Osteocyte (in vitro differentiated cells): ENCODE results near the gene ACTN4. TPM values are rescaled to one million over a fixed set of nuclear protein-coding genes. Genes with fewer than 3 reads are reported as not detected.

Source experiments
- DNase-seq: peaks from one replicate; pipeline ENCODE4 v3.0.0; 2021; ENCODE audit warnings: mixed read lengths; ENCODE audit not compliant: unreplicated experiment; ENCODE audit errors: extremely low spot score
- H3K27ac Mint-ChIP-seq: one replicate; pipeline ENCODE4 v1.8.0; 2021; ENCODE audit warnings: mild to moderate bottlenecking, mixed read lengths; ENCODE audit not compliant: unreplicated experiment
- H3K27me3 Mint-ChIP-seq: one replicate; pipeline ENCODE4 v1.8.0; 2021; ENCODE audit warnings: mixed read lengths; ENCODE audit not compliant: unreplicated experiment
- H3K36me3 Mint-ChIP-seq: one replicate; pipeline ENCODE4 v1.8.0; 2021; ENCODE audit warnings: mixed read lengths; ENCODE audit not compliant: unreplicated experiment
- H3K4me1 Mint-ChIP-seq: one replicate; pipeline ENCODE4 v1.8.0; 2021; ENCODE audit warnings: mixed read lengths; ENCODE audit not compliant: unreplicated experiment
- H3K4me3 Mint-ChIP-seq: one replicate; pipeline ENCODE4 v1.8.0; 2021; ENCODE audit warnings: mild to moderate bottlenecking, moderate library complexity, mixed read lengths; ENCODE audit not compliant: unreplicated experiment
- H3K9me3 Mint-ChIP-seq: one replicate; pipeline ENCODE4 v1.8.0; 2021; ENCODE audit warnings: mixed read lengths; ENCODE audit not compliant: unreplicated experiment
- CTCF ChIP-seq: fragments of 200-600 bp; sonication (generic); IDR thresholded peaks from 2 replicates; pipeline ENCODE4 v1.5.0; 2021; ENCODE audit warnings: antibody characterized with exemption, mild to moderate bottlenecking, moderate library complexity
- total RNA-seq: library from RNA; stranded (reverse); gene quantifications from 2 replicates; pipeline ENCODE4 v1.2.1, GENCODE V29; 2021

Gene ACTN4
- total RNA-seq, 1 donor from 2014 or later: 525 TPM

DNA sequence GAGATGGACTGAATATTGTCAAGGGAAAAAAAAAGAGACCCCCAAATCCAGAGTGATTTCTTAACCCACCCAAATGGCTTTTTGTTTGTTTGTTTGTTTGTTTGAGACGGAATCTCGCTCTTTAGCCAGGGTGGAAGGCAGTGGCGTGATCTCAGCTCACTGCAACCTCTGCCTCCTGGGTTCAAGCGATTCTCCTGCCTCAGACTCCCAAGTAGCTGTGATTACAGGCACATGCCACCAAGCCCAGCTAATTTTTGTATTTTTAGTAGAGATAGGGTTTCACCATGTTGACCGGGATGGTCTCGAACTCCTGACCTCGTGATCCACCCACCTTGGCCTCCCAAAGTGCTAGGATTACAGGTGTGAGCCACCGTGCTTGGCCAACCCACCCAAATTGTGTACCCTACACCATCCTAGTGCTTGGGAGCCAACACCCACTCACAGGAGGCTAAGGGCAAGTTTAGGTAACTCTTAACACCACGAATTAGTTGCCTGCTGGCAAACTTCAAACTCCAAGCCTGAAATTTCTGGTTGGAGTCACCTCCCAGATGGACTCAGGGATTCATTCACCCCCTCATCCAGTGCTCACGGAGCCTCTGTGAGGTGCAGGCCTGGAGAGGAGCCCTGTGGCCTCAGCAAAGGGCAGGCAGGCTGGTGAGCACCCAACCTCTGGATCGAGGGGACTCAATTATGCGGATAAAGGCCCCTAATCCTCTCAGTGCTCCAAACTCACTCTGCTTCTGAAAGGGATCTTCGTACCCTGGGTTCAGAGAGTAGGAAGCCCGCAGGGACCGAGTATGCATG is 37.6 kb downstream of the ACTN4 start:
- Mint-ChIP-seq H3K27me3 (no peaks in the 10 kb centered on the region), H3K4me3 (no peak overlapping the region), H3K4me1 (peaks cover 89% of the 10 kb centered on the region), H3K36me3 (peaks cover 11% of the 10 kb centered on the region), H3K9me3 (peaks cover 11% of the 10 kb centered on the region), H3K27ac (peak overlapping the region; percentile 97)
- no peak for DNase-seq
- TF ChIP-seq CTCF: no peak

DNA sequence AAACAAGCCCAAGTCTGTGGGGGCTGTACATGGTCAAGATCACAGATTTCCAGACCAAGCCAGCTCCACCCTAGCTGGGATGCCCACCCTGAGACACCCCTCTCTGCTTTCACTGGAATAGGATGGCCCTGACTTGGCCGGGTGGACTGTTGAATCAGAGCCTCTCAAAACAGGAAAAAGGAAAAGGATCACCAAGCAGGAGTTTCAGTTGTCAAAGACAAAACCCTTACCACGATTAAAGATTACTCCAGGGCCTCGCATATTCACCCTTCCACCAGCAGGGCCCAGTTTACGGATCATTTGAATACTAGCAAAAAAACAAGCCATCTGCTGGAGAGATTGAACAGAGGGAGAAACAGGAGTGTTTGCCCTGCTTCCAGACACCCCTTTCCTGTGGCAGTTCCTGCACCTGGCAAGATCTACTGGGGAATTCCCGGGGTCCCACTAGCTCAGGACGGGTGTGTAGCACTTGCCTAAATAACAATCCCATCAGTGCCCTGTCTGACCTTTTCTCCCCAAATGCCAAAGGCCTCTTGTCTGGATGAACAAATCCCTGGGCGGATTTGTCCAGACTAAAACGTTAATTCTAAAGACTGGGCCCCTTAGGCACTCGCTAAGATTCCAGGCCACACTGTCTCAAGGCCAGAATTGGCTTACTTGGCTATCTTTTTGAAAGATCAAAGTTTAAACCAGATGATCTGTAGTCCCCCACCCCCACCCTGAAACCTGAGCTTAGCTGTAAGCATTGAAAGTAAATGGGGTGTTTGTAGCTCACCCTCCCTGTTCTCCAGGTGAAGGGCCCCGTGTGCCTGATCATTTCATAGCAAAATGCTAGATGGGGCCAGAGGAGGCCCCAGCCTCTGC is 38.4 kb downstream of the ACTN4 start:
- Mint-ChIP-seq H3K27me3 (no peaks in the 10 kb centered on the region), H3K4me1 (peaks cover 91% of the 10 kb centered on the region), H3K9me3 (peaks cover 11% of the 10 kb centered on the region), H3K4me3 (no peak overlapping the region), H3K36me3 (peaks cover 11% of the 10 kb centered on the region), H3K27ac (peak overlapping the region; percentile 97)
- DNase-seq: no peak
- peak; percentile 64 for TF ChIP-seq CTCF

- Mint-ChIP-seq H3K4me1 (peaks cover 93% of the 10 kb centered on the region), H3K36me3 (peaks cover 8% of the 10 kb centered on the region), H3K27me3 (no peaks in the 10 kb centered on the region), H3K27ac (peak overlapping the region; percentile 97), H3K9me3 (peaks cover 11% of the 10 kb centered on the region), H3K4me3 (no peak overlapping the region)
- no peak for TF ChIP-seq CTCF
- DNase-seq: no peak
These were observed 39.1 kb downstream of the ACTN4 start for GRCh38 chr19:38686530-38686888.

DNA sequence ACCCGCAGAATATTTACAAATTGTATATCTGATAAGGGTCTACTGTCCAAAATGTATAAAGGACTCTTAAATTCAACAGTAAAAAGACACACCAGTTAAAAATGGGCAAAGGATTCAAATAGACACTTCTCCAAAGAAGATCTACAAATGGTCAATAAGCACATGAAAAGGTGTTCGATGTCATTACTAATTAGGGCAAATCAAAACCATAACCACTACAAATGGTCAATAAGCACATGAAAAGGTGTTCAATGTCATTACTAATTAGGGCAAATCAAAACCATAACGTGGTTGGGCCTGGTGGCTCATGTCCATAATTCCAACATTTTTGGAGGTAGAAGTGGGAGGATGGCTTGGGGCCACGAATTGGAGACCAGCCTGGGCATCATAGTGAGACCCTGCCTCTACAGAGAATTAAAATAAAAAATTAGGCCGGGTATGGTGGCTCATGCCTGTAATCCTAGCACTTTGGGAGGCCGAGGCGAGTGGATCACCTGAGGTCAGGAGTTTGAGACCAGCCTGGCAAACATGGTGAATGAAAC is 40.5 kb downstream of the ACTN4 start:
- Mint-ChIP-seq H3K4me1 (peaks cover 98% of the 10 kb centered on the region), H3K4me3 (no peak overlapping the region), H3K27ac (peak overlapping the region; percentile 98)

More for the DNA sequence above, 40.5 kb downstream of the ACTN4 start:
- Mint-ChIP-seq H3K36me3 (peaks cover 6% of the 10 kb centered on the region), H3K9me3 (peaks cover 11% of the 10 kb centered on the region), H3K27me3 (no peaks in the 10 kb centered on the region)
- TF ChIP-seq CTCF: no peak
- DNase-seq: no peak
